Aorta (tissue), 5 donors: ENCODE results near the gene PXDC1. TPM values are rescaled to one million over a fixed set of nuclear protein-coding genes. Genes with fewer than 3 reads are reported as not detected.

Source experiments
- ATAC-seq: fragments of 200-7000 bp; cut with Tn5 transposase; one replicate; pipeline ENCODE4 v1.9.1; 2022; ENCODE audit warnings: moderate library complexity; ENCODE audit not compliant: low FRiP score
- DNase-seq, 2 donors: peaks; one replicate each; pipeline ENCODE4 v3.0.0-alpha.2; 2020
- H3K27ac ChIP-seq, 2 donors: one replicate each; pipeline ENCODE4 v1.5.1; 2013; ENCODE audit warnings: low read length in 2 of 2, mild to moderate bottlenecking in 2 of 2, moderate library complexity in 2 of 2, control low read depth in 1 of 2, inconsistent platforms in 1 of 2, low read depth in 1 of 2
- H3K27me3 ChIP-seq, 2 donors: one replicate each; pipeline ENCODE4 v1.6.1; 2013; ENCODE audit warnings: control low read depth in 1 of 2, low read length in 1 of 2, mild to moderate bottlenecking in 1 of 2, moderate library complexity in 1 of 2; ENCODE audit not compliant: insufficient read depth in 2 of 2, control insufficient read depth in 1 of 2
- H3K36me3 ChIP-seq, 2 donors: one replicate each; pipeline ENCODE4 v1.6.1; 2013; ENCODE audit warnings: control low read depth in 1 of 2, low read length in 1 of 2, mild to moderate bottlenecking in 1 of 2; ENCODE audit not compliant: insufficient read depth in 2 of 2, control insufficient read depth in 1 of 2
- H3K4me1 ChIP-seq, 2 donors: one replicate each; pipeline ENCODE4 v1.6.1; 2013; ENCODE audit warnings: low read length in 2 of 2, control low read depth in 1 of 2, mild to moderate bottlenecking in 1 of 2, moderate library complexity in 1 of 2; ENCODE audit not compliant: insufficient read depth in 2 of 2, control insufficient read depth in 1 of 2
- H3K4me3 ChIP-seq, 2 donors: one replicate each; pipeline ENCODE4 v1.5.1; 2013; ENCODE audit warnings: low read length in 2 of 2, control low read depth in 1 of 2, mild to moderate bottlenecking in 1 of 2
- H3K9me3 ChIP-seq: one replicate; pipeline ENCODE4 v1.6.1; 2013; ENCODE audit warnings: mild to moderate bottlenecking, low read length; ENCODE audit not compliant: control insufficient read depth
- WGBS, 2 donors: extraction: QIAGEN DNeasy Blood & Tissue Kit; methylation state at CpG; one replicate each; pipeline ENCODE4 v1.1.7; 2013; 5-methylcytosine and 5-hydroxymethylcytosine counted together
- intact Hi-C, 2 donors: fragments of 100-400 bp; cut with DNase I; formaldehyde crosslinking; loops; one replicate each; pipeline versions ENCODE4 v1.14.2 to v1.15.0; 2022
- polyA plus RNA-seq, 2 donors: library from polyadenylated mRNA; stranded (reverse); fragments of 200-250 nt; gene quantifications; one replicate each; pipeline ENCODE4 v1.2.3, GENCODE V29; 2013
- total RNA-seq, 2 donors: library from RNA; stranded (reverse); fragmentation: NEBNext Ultra II Directional; extraction: Animal tissue kit (Norgen Biotek cat#: 25700); gene quantifications; one replicate each; pipeline ENCODE4 v1.2.1, GENCODE V29; 2021
- donor health status: healthy with polysubstance abuse.
- donor health status: Bipolar disorder and iron deficiency.
- donor health status: DM: no; HTN: no; CAD: no.
- donor health status: DM: no; HTN: no; CAD: no.
- donor health status: DM: yes; HTN: yes; CAD: no.

The PXDC1 gene
- total and polyA plus RNA-seq, 4 donors = 110 to 222 (median 141) TPM

DNA sequence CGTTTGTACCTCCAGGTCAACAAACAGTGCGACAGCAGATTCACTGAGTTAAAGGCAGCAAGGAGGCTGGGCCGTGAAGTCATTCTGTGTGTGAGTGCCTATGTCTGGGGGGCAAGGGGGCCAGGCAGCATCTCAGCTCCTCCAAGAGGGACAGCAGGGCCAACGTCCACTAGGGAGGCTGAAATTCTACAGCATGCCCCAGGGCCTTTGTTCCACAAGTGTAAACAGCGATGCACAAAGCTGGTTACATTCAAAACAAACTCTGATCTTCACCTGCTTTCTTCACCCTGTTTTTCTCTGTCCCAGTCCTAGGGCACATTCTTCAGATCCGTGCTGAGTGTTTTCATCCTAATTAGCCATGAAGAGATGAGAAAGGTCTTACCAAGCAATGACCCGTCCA, 41.1 kb downstream of the PXDC1 start:
- WGBS, 2 donors = 80 to 82% methylated on average over 7 of the region's 7 CpGs
- Histone ChIP-seq H3K36me3 (peaks cover 0 to 6% of the 10 kb centered on the region in 2 donors), H3K4me1 (no peaks in the 10 kb centered on the region), H3K4me3 (no peak overlapping the region), H3K27me3 (no peaks in the 10 kb centered on the region), H3K27ac (no peak overlapping the region), H3K9me3 (peaks cover 2% of the 10 kb centered on the region)
- DNase-seq (no peak), ATAC-seq (no peak)
- intact Hi-C loops = no loop called here

DNA sequence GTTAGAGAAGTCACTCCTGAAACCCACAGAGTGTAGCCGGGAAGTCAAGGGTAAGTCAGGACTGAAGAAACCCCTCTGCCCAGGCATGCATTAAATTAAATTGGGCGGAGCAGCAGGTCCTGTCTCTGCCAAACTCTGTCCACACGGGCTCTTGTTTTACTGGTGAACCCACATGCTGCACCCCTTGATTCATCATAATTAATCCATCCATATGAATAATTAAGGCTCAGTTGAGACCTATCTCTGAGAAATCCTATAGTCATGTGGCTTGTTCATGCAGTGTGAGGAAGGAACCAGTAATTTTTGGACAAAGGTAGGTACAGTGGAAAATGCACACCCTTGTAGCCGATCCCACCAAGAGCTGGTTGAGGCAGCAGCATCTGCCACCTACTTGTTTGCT, 43.0 kb downstream of the PXDC1 start:
- no peaks in the 10 kb centered on the region for H3K9me3 ChIP-seq
- WGBS, 2 donors = 79 to 90% methylated on average over 4 of the region's 4 CpGs
- ATAC-seq = no peak
- H3K4me1 ChIP-seq = no peaks in the 10 kb centered on the region
- peaks cover 0 to 2% of the 10 kb centered on the region in 2 donors for H3K36me3 ChIP-seq
- no peak for DNase-seq
- intact Hi-C loops = no loop called here
- H3K27me3 ChIP-seq = no peaks in the 10 kb centered on the region
- H3K4me3 ChIP-seq = no peak overlapping the region
- H3K27ac ChIP-seq = no peak overlapping the region

DNA sequence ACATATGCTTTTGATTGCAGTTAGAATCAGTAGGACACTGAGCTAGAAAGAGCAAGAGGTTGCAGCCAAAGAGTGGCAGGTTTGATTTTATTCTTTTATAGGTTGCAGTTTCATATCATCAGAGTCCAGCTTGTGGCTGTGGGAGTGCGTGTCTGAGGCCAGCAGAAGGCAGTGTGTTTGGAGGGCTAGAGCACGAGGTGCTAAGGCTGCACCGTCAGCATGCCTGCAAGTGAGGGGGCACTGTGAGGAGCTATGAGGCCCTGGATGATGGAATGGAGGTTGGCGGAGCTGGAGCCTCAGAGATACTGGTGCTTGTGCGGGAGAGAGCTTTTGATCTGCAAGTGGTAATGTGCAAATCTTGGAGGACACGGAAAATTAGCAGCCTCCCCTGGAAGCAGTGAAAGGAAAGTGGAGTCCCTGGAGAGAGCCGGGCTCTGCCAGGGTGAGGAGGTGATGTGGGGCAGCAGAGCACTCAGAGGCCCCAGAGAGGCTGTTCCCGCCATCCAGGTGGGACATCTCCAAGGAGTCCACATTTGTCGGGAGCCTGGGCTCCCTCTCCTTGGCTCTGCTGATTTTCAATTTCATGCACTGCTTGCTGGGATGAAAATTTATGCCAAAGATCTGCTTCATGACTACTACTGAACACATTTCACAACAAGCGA, 43.6 kb downstream of the PXDC1 start:
- Histone ChIP-seq H3K36me3 (peaks cover 0 to 2% of the 10 kb centered on the region in 2 donors), H3K9me3 (no peaks in the 10 kb centered on the region), H3K27ac (no peak overlapping the region), H3K27me3 (no peaks in the 10 kb centered on the region), H3K4me1 (no peaks in the 10 kb centered on the region), H3K4me3 (no peak overlapping the region)
- ATAC-seq (no peak), DNase-seq (no peak)
- 84 to 90% methylated on average over 10 of the region's 10 CpGs for WGBS, 2 donors
- intact Hi-C loops = no loop called here

DNA sequence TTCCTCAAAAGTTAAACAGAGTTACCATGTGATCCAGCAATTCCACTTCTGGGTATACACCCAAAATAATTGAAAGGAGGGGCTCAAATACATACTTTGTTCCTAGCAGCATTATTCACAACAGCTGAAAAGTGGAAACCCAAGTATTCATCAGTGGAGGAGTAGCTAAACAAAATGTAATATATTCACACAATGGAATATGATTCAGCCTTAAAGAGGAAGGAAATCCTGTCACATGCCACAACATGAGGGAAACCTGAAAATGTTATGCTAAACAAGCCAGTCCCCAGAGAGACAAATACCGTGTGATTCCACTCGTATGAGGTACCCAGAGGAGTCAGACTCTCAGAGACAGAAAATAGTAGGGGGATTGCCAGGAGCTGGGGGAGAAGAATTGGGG, 44.5 kb downstream of the PXDC1 start:
- DNase-seq (no peak), ATAC-seq (no peak)
- 69 to 94% methylated on average over 2 of the region's 2 CpGs for WGBS, 2 donors
- Histone ChIP-seq H3K36me3 (peaks cover 0 to 2% of the 10 kb centered on the region in 2 donors), H3K4me3 (no peak overlapping the region), H3K27me3 (no peaks in the 10 kb centered on the region), H3K9me3 (no peaks in the 10 kb centered on the region), H3K27ac (no peak overlapping the region), H3K4me1 (no peaks in the 10 kb centered on the region)
- intact Hi-C loops = no loop called here

DNA sequence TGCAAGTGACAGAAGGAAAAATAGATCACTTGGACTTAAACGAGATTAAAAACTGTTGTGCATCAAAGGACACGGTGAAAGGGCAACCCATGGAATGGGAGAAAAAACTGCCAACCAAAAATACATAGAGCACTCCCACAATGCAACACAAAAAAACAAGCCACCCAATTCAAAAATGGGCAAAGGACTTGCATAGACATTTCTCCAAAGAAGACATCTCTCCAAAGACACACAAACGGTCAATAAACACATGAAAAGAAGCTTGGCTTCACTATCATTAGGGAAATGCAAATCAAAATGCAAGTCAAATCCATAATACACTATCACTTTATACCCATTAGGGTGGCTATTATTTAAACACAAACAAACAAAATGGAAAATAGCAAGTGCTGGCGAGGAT, 45.0 kb downstream of the PXDC1 start:
- WGBS, 2 donors = 90 to 96% methylated on average over 4 of the region's 4 CpGs
- ATAC-seq = no peak

DNA sequence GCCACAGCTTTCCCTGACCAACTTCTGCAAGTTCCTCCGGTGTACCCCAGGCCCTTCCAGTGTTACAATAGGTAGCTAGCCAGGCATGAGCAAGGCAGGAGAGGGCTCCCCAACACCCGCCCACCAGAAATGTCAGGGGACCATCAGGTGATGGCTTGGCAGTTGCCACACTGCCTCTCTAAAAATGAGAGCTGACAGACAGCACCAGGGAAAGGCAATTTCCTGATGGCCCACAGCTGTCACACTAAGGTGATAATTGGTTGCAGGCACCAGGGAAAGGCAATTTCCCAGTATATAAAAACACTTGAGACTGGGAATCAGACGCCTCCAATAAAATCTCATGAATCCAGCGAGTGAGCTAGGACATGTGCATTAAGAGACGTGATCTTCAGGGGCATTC, 49.9 kb downstream of the PXDC1 start:
- no peak for ATAC-seq
- intact Hi-C loops = no loop called here
- H3K27me3 ChIP-seq = no peaks in the 10 kb centered on the region
- no peak for DNase-seq
- 83 to 90% methylated on average over 5 of the region's 5 CpGs for WGBS, 2 donors
- H3K9me3 ChIP-seq = no peaks in the 10 kb centered on the region
- no peak overlapping the region for H3K27ac ChIP-seq
- H3K36me3 ChIP-seq = no peaks in the 10 kb centered on the region
- H3K4me3 ChIP-seq = no peak overlapping the region
- H3K4me1 ChIP-seq = peaks cover 0 to 4% of the 10 kb centered on the region in 2 donors

More for the DNA sequence above, 45.0 kb downstream of the PXDC1 start:
- intact Hi-C loops = no loop called here
- Histone ChIP-seq H3K27me3 (no peaks in the 10 kb centered on the region), H3K4me1 (no peaks in the 10 kb centered on the region), H3K9me3 (no peaks in the 10 kb centered on the region), H3K27ac (no peak overlapping the region), H3K4me3 (no peak overlapping the region), H3K36me3 (peaks cover 0 to 2% of the 10 kb centered on the region in 2 donors)
- DNase-seq = no peak

DNA sequence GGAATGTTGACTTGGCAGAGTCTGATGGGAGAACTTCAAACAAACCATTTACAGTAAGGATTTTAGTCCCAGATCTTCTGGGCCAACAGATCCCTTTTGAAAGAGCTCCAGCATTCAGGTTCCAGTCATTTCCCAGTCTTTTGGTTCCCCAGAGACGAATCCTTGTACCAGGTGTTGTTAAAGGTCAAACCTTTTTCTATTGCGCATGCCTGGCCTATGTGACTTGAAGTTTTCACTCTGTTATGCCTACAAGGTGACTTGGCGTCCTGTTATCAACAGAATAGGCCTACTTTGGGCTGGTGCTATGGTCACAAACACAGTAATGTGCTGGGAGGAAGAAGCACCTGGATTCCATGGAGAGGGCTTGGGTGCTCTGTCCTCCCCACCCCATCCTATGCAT, 52.3 kb downstream of the PXDC1 start:
- Histone ChIP-seq H3K4me3 (no peak overlapping the region), H3K36me3 (no peaks in the 10 kb centered on the region), H3K27me3 (no peaks in the 10 kb centered on the region), H3K27ac (no peak overlapping the region), H3K9me3 (no peaks in the 10 kb centered on the region), H3K4me1 (peaks cover 0 to 5% of the 10 kb centered on the region in 2 donors)
- WGBS, 2 donors = 96 to 98% methylated on average over 3 of the region's 3 CpGs
- ATAC-seq (no peak), DNase-seq (no peak)
- intact Hi-C loops = no loop called here

DNA sequence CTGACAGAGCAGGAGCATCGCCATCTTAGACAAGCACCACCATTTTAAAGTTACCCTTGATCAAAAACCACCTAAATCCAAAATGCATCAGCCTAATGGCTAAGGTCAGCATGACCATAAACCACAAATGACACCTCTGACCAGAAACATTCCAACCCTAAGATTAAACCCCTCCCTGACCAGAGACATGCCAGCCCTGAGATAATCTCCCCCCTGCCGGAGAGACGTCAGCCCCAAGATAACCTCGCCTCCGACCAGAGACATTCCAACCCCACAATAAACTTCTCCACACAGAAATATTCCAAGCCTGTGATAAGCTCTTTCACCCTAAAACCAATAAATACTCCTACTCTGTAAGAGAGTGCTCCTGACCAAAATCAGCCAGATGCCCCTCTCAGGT, 53.5 kb downstream of the PXDC1 start:
- no peaks in the 10 kb centered on the region for H3K27me3 ChIP-seq
- peaks cover 0 to 5% of the 10 kb centered on the region in 2 donors for H3K4me1 ChIP-seq
- WGBS, 2 donors = 93% methylated on average over 5 of the region's 5 CpGs
- ATAC-seq = no peak
- intact Hi-C loops = no loop called here
- H3K27ac ChIP-seq = peak overlapping the region in 1 of 2 donors; percentile 17
- H3K9me3 ChIP-seq = no peaks in the 10 kb centered on the region
- no peak for DNase-seq
- no peak overlapping the region for H3K4me3 ChIP-seq
- no peaks in the 10 kb centered on the region for H3K36me3 ChIP-seq

DNA sequence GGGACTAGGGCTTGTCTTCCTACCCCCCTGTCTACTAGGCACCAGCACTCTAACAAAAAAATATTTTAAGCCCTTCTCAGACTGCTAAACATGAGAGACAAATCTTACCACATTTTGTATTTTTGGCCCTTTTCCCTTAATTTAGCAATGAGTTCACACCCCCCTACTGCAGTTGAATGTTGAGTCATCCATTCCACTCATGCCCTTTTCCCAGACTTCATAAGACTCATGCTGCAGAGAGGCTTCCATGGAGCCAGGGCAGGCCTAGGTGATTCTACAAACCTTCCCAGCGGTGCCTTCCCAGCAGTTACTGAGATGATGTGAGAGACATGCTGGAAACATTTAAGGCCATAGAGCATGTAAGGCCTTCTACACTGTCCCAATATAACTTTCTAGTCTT, 53.9 kb downstream of the PXDC1 start:
- Histone ChIP-seq H3K4me1 (peaks cover 0 to 5% of the 10 kb centered on the region in 2 donors), H3K4me3 (no peak overlapping the region), H3K9me3 (no peaks in the 10 kb centered on the region), H3K27me3 (no peaks in the 10 kb centered on the region), H3K36me3 (no peaks in the 10 kb centered on the region), H3K27ac (peak overlapping the region in 1 of 2 donors; percentile 62)
- DNase-seq (no peak), ATAC-seq (peak; percentile 78)
- 95 to 96% methylated on average over 1 of the region's 1 CpG for whole genome bisulfite sequencing, 2 donors
- intact Hi-C loops = no loop called here
